ENCODE measurements around the gene EBF3.

Gene EBF3

GRCh38 chr10:129945064-129945463, 19.0 kb downstream of the EBF3 start:
- DNase-seq: no peak

DNA sequence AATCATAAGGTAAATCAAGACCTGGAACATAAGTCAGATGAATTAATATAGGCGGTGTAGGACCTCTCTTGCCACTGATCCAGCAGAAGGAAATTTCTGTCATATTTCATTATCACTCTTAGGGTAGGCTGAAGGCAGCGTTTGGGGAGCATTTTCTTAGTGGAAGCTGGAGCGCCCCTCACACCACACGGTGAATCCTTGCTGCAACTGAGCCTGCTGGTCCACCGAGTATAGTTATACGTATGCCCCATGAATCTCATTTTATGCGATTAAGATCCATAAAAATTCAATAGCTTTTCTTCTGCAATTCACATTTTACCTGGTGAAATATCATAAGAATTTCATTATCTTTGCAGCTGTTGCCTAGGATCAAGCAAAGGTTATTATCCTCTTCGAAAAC, 19.6 kb downstream of the EBF3 start:
- DNase-seq: no peak

DNA sequence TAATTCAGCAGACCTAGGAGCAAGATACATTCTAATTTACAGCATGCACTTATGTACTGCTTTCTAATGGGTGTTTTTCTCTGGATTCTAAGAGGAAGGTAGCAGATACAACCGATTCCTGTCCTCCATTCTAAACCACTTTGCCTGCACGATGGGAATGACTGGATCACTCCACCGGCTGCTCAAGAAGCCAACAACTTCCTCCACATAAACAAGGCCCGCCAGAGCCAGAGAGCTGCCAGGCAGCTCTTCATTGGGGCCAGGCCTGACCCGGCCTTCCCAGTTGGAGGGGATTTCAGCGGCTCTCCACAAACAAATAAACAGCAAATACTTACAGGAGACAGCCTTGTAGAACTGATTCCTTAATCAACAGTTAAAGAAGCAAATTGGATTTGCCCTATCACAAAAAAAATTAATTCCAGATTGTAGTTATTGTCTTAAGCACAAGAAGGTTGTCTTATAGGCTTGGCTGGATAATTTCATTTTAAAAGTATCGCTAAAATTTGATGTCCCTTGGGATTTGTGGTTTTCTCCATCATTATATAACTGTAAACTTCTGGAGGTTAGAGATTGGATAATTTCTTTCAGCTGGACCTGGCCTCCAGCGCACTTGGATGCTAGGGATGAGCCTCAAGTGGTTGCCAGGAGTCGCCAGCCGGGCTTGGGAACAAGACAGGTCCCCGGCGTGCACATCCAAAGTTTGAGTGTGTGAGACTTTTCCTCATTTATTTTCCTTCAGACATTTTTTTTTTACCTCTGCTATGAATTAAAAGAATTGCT, 20.9 kb downstream of the EBF3 start:
- DNase-seq: peak; percentile 25

DNA sequence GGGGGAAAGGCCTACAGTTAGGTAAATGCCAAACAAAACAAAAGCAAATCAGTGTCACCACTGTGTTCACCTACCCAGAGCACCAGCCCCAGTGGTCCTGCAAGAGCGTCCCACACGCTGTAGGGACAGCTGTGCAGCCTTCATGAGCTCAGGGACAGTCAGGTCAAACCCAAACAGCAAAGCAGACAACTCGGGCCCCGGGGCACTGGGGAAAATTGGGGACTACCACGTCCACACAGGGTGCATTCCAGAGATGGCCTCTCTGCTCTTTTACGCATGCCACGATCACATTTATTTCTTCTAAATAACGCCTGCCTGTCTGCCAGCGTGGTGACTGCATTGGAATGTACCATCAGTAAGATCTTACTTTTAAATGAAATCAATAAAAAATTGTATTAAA, 21.7 kb downstream of the EBF3 start:
- no peak for DNase-seq

DNA sequence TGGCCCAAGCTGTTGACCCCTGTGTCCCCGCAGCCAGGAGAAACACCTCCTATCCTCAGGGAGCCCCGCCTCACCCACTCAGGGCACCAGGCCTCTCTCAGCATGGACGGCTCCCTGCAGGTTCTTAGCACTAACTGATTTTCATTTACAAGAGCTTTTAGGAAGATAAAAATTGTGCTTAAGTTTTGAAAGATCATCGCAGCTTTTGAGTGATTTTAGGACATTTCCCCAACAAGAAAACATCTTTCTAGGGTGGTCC, 22.1 kb downstream of the EBF3 start:
- DNase-seq: no peak

GRCh38 chr10:129941199-129942018, 22.7 kb downstream of the EBF3 start:
- DNase-seq: no peak

DNA sequence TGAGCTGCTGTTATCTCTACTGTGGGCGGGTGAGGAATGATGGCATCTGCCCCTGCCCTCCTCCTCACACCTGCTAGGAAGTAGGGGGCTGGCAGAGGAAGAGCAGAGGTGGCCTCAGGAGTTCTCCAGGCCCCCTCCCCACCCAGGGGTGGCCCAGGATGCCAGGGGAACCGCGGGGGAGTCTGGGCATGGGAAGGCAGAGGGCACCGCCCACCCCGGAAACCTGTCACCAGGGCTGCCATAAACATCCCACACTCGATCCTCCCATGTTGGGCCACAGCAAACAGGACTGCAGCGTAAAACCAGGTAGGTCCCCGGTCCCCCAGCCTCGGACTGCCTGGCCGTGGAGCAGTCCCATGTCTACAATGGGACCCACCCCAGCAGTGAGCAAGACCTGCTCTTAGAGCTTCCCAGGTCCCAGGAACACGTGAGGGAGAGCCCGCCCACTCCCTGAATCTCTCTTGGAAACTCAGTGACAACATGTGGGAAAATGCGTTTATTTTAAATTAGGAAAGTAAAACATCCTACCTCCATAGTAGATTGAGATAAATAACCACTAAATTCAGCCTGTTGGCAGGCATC, 23.4 kb downstream of the EBF3 start:
- DNase-seq: no peak

DNA sequence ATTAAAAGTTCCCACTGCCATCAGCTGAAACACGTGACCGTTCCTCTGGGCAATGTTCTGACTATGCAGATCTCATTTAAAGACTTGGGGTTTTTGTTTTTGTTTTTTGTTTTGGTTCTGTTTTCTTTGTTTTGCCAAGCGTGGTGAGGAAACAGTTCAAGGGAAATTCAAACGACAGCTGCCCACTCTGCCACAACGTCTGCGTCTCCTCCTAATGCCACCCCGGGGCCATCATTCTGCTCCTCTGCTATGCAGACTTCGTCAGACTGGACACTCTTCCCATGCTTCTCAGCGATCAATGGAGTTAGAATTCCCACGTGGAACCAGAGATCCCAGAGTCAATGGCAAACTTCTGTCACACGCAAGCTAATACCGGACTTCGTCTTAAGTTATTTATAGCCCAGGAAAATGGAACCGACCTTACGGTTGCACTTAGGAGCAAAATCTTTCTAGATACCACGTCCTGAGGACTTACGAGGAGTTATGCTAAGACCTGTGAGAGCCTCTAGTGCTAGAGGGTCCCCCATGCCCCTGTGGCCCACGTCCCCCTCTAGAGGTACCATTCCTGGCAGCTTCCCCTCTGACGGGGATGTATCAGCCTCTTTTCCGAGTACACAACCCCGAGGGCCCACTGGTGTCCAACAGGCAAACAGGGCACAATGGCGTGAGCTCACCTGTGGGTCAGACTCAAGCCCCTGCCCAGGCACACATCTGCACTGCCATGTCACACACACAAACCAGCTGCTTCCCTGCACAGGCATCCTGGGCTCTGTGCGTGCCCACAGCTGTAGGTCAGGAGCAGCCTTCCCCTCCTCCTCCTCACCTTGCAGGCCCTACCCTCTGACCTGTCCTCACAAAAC, 24.4 kb downstream of the EBF3 start:
- no peak for DNase-seq

DNA sequence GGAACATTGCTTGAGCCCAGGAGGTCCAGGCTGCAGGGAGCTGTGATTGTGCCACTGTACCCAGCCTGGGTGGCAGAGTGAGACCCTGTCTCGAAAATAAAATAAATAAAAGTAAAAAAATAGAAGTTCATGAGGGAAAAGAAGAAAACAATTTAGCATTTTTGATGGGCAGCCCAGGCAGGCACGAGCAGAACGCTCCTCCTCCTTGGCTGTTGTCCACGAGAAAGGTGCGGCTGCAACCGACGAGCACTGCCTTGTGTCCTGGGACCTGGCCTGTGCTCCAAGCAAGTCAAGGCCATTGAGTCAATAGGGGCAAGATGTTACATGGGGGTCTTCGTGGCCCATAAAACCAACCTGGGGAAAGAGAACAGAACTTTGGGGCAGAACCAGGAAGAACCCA, 25.6 kb downstream of the EBF3 start:
- no peak for DNase-seq

DNA sequence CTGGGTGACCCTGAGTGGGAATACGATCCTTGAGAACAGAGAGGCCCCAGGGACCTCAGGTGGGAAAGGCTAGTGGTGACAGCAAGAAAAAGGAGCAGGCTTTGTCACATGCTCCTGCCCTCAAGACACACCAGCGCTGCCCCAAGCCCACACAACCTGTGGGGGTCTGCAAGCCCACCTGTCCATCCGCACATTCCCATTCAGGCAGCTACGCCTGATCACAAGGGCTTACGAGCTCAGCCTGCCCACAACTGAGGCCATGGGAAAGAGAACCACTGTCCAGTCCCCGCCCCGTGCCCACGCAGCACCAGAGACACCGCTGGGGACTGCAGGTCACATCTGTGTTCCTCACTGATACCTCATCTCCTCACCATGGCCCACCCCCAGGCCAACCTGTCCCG, 26.7 kb downstream of the EBF3 start:
- no peak for DNase-seq

GRCh38 chr10:129936923-129937300, 27.2 kb downstream of the EBF3 start:
- no peak for DNase-seq

DNA sequence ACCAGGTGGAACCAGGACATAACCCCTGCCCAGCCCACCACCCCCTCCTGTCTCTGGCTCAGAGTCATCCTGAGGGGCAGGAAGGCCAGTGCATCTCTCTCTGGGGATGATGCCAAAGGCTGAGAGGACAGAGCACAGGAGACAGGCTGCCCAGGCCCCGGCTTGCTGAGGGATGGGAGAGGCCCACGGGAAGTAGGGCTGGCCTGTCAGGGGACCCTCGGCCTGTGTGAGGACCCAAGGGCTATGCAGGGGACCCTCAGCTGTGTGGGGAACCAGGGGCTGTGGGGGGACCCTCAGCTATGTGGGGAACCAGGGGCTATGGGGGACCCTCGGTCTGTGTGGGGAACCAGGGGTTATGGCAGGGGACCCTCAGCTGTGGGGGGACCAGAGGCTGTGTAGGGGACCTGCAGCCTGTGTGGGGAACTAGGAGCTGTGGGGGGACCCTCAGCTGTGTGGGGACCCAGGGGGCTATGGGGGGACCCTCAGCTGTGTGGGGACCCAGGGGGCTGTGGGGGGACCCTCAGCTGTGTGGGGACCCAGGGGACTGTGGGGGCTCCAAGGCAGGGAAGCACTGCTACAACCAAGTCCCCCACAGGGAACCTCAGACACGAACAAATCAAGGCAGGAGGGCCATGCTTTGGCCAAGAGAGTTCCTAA, 27.7 kb downstream of the EBF3 start:
- no peak for DNase-seq

DNA sequence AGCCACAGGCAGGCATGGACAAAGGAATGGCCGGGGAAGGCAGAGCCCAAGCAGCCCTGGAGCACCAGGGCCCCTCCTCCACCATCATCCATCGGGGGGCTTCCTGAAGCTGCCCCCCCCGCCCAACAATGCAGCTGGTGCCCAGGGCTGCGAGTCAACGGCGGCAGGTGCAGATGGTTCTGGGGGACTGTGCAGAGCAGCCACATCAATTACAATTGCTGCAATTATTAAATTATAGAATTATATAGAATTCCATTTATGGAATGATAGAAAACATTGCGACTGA, 28.3 kb downstream of the EBF3 start:
- no peak for DNase-seq

- no peak for DNase-seq
These were observed 28.8 kb downstream of the EBF3 start for GRCh38 chr10:129935102-129935866.

- no peak for DNase-seq
These were observed 29.7 kb downstream of the EBF3 start for GRCh38 chr10:129934196-129934925.

DNA sequence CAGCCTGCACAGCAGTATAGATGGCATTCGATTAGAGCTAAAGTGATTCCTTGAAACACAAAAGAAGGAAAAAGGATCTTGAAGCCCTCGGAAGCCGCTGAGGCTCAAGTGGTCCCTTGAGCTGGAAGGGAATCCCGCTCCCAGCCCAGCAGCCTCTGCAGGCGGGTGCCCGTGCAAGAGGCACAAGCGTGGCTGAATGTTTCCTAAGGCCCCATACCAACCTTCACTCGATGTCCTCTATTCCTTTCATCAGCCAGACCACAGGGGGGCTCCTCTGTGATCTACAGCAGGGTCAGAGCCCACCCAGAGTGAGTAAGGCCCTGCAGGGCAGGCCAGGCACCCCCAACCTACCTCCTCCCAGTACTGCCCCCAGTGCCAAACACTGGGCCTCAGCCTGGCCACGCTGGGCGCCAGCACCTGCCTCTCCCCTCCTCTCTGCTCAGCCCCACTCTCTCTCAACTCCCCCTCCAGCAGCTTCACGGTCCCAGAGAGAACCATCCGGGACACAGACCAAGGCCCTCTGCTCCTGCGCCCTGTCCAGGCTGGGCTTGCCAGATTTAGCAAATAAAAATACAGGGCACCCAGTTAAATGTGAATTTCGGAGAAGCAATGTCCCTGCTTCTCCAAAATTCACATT, 30.5 kb downstream of the EBF3 start:
- DNase-seq: no peak

DNA sequence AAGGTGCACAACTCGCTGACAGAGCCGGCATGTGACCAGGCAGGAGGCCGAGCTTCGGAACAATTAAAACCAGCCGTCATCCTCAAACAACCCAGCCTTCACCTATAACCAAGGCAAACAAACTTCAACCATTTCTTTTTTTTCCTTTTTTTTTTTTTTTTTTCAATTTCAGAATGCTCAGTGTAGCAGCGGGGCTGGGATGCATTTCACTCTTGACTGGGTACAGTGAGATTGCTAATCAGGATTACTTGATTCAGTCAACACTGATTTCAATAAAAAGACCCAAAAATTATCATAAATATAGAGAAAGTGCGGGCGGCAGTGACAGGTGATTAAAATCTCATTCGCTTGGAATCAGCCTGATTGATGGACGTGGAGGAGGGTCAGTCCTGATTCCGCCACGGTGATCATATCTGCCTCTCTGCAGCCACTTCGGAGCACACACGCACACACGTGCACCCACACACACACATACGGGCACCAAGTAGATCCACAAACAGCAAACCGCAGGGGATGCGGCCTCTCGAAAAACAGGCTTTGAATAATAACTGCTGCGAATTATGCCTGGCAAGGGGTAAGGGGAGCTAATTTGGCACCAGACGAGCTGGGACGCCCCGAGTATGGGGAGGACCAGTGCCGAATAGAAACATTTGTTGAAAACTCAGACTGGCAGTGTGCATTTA, 31.2 kb downstream of the EBF3 start:
- no peak for DNase-seq

GRCh38 chr10:129932182-129932581, 31.9 kb downstream of the EBF3 start:
- DNase-seq: no peak

- DNase-seq: no peak
These were observed 34.5 kb downstream of the EBF3 start for GRCh38 chr10:129929343-129930292.

Data from fibroblast of skin of abdomen (primary cell).